HCT116 (cell line): ENCODE data around the gene GPR52. TPM values are rescaled to one million over a fixed set of nuclear protein-coding genes. Genes with fewer than 3 reads are reported as not detected.

Experiments
- ATAC-seq: fragments of 200-7000 bp; cut with Tn5 transposase; 2 replicates; pipeline ENCODE4 v1.9.1; 2020; ENCODE audit warnings: mild to moderate bottlenecking, moderate library complexity
- BruUV-seq: library from RNA; stranded (reverse); fragments of 400-500 nt; replicated peaks from 2 replicates; lab custom pipeline; 2021; lab: Mats Ljungman, UMichigan
- CTCF ChIA-PET: fragments of 300-600 bp; sonication (Branson Sonifier 250); formaldehyde crosslinking; loops from one replicate; lab custom pipeline; 2021; ENCODE audit warnings: antibody characterized with exemption; lab: Charles Lee
- POLR2A ChIA-PET: fragments of 300-600, 350-600 bp; sonication (Branson Sonifier 250); formaldehyde crosslinking; loops from one replicate; lab custom pipeline; 2021; ENCODE audit warnings: antibody characterized with exemption; lab: Charles Lee
- RAD21 ChIA-PET, 2 experiments: fragments of 300-600 bp; sonication (Branson Sonifier 250); formaldehyde crosslinking; loops; one replicate each; lab custom pipeline; 2023; ENCODE audit warnings: low total read pairs in 2 of 2; ENCODE audit not compliant: uncharacterized antibody in 2 of 2, unreplicated experiment in 2 of 2, low non-redundant PET in 1 of 2; lab: Charles Lee
- DNase-seq: peaks from one replicate; pipeline ENCODE4 v3.0.0-alpha.2; 2010; ENCODE audit warnings: low read depth, low spot score
- H2AFZ ChIP-seq: fragments of 200-600 bp; shearing (Covaris generic), sonication (generic); 2 replicates; pipeline ENCODE4 v1.6.1; 2017; ENCODE audit warnings: low read depth, mixed run types, mixed read lengths, antibody characterized with exemption, low read length; ENCODE audit not compliant: poor library complexity, severe bottlenecking
- H3K27ac ChIP-seq: 2 replicates; pipeline ENCODE4 v1.5.1; 2012; ENCODE audit warnings: low read depth, low read length
- H3K27me3 ChIP-seq: fragments of 200-600 bp; sonication (generic); 2 replicates; pipeline ENCODE4 v1.6.1; 2016; ENCODE audit warnings: mixed run types, low read length, mixed read lengths; ENCODE audit not compliant: insufficient read depth
- H3K36me3 ChIP-seq, 2 experiments: fragments of 200-500 bp in 1 of 2; fragments of 200-600 bp in 1 of 2; sonication (Bioruptor generic) in 1 of 2; sonication (generic) in 1 of 2; 2 replicates each; pipeline versions ENCODE4 v1.5.1 to v1.6.1; 2014 to 2016; ENCODE audit warnings: low read length in 2 of 2, inconsistent platforms in 1 of 2, mixed read lengths in 1 of 2, mixed run types in 1 of 2; ENCODE audit not compliant: insufficient read depth in 2 of 2, control insufficient read depth in 1 of 2
- H3K4me1 ChIP-seq, 2 experiments: fragments of 200-600 bp in 1 of 2; sonication (generic) in 1 of 2; 2 replicates each; pipeline versions ENCODE4 v1.5.1 to v1.6.1; 2012 to 2017; ENCODE audit warnings: low read length in 2 of 2, inconsistent platforms in 1 of 2, mild to moderate bottlenecking in 1 of 2, mixed read lengths in 1 of 2, mixed run types in 1 of 2, moderate library complexity in 1 of 2; ENCODE audit not compliant: insufficient read depth in 2 of 2, control insufficient read depth in 1 of 2
- H3K4me2 ChIP-seq: fragments of 200-600 bp; sonication (generic); 2 replicates; pipeline ENCODE4 v1.6.1; 2017; ENCODE audit warnings: mixed run types, low read length, mixed read lengths
- H3K4me3 ChIP-seq, 2 experiments: fragments of 200-600 bp in 1 of 2; sonication (generic) in 1 of 2; replicated peaks in 1 of 2; 2 replicates each; pipeline ENCODE4 v1.5.1; 2011 to 2016; ENCODE audit warnings: low read length in 2 of 2, control low read depth in 1 of 2, low read depth in 1 of 2, mild to moderate bottlenecking in 1 of 2, mixed read lengths in 1 of 2, mixed run types in 1 of 2
- H3K79me2 ChIP-seq: fragments of 200-600 bp; sonication (generic); 2 replicates; pipeline ENCODE4 v1.6.1; 2017; ENCODE audit warnings: mild to moderate bottlenecking, mixed run types, low read length, moderate library complexity, mixed read lengths; ENCODE audit not compliant: insufficient read depth
- H3K9ac ChIP-seq: fragments of 200-600 bp; sonication (generic); 2 replicates; pipeline ENCODE4 v1.6.1; 2016; ENCODE audit warnings: low read length, mixed read lengths
- H3K9me2 ChIP-seq: fragments of 200-600 bp; sonication (generic), shearing (Covaris generic); 2 replicates; pipeline ENCODE4 v1.6.1; 2017; ENCODE audit warnings: mixed run types, mild to moderate bottlenecking, moderate library complexity; ENCODE audit not compliant: insufficient read depth
- H3K9me3 ChIP-seq, 2 experiments: fragments of 200-500 bp in 1 of 2; fragments of 200-600 bp in 1 of 2; sonication (Bioruptor generic) in 1 of 2; sonication (generic) in 1 of 2; 2 replicates each; pipeline ENCODE4 v1.6.1; 2014 to 2017; ENCODE audit warnings: low read length in 2 of 2, mixed read lengths in 2 of 2, inconsistent platforms in 1 of 2, low read depth in 1 of 2, mild to moderate bottlenecking in 1 of 2, mixed run types in 1 of 2, moderate library complexity in 1 of 2; ENCODE audit not compliant: control insufficient read depth in 1 of 2, insufficient read depth in 1 of 2
- H4K20me1 ChIP-seq: fragments of 200-600 bp; sonication (generic), shearing (Covaris generic); 2 replicates; pipeline ENCODE4 v1.6.1; 2017; ENCODE audit warnings: mixed run types, mild to moderate bottlenecking, moderate library complexity; ENCODE audit not compliant: insufficient read depth
- ATF3 ChIP-seq: IDR thresholded peaks from 2 replicates; pipeline ENCODE4 v1.6.1; 2012
- CBX3 ChIP-seq: IDR thresholded peaks from 2 replicates; pipeline ENCODE4 v1.6.1; 2012; ENCODE audit warnings: low read depth
- CTCF ChIP-seq, 3 experiments: fragments of 200-600 bp in 1 of 3; sonication (generic) in 1 of 3; IDR thresholded peaks in 2 of 3; conservative IDR thresholded peaks in 1 of 3; 2 replicates each; pipeline ENCODE4 v1.5.1; 2012 to 2017; ENCODE audit warnings: low read depth in 2 of 3, low read length in 2 of 3, antibody characterized with exemption in 1 of 3, borderline replicate concordance in 1 of 3, control low read depth in 1 of 3, mild to moderate bottlenecking in 1 of 3, mixed read lengths in 1 of 3, mixed run types in 1 of 3, moderate library complexity in 1 of 3; ENCODE audit not compliant: insufficient read depth in 1 of 3
- EGR1 ChIP-seq: IDR thresholded peaks from 2 replicates; pipeline ENCODE4 v1.6.1; 2012; ENCODE audit warnings: low read depth
- ELF1 ChIP-seq: IDR thresholded peaks from 2 replicates; pipeline ENCODE4 v1.6.1; 2012; ENCODE audit warnings: low read depth, borderline replicate concordance
- EZH2 ChIP-seq: fragments of 200-600 bp; sonication (generic); IDR thresholded peaks from 2 replicates; pipeline ENCODE4 v1.6.1; 2017; ENCODE audit warnings: antibody characterized with exemption, mixed run types
- EZH2phosphoT487 ChIP-seq: fragments of 200-600 bp; IDR thresholded peaks from 2 replicates; pipeline ENCODE4 v1.6.1; 2018; ENCODE audit warnings: antibody characterized with exemption, borderline replicate concordance
- FOSL1 ChIP-seq: IDR thresholded peaks from 2 replicates; pipeline ENCODE4 v1.6.1; 2012; ENCODE audit warnings: low read depth
- JUND ChIP-seq: IDR thresholded peaks from 2 replicates; pipeline ENCODE4 v1.6.1; 2012
- POLR2A ChIP-seq: IDR thresholded peaks from 2 replicates; pipeline ENCODE4 v1.7.0; 2011; ENCODE audit warnings: borderline replicate concordance; ENCODE audit not compliant: insufficient read depth, insufficient read length; ENCODE audit errors: extremely low read depth
- POLR2AphosphoS5 ChIP-seq: IDR thresholded peaks from 2 replicates; pipeline ENCODE4 v1.6.1; 2011; ENCODE audit warnings: mild to moderate bottlenecking, low read depth, low read length, moderate library complexity
- REST ChIP-seq: IDR thresholded peaks from 2 replicates; pipeline ENCODE4 v1.6.1; 2012; ENCODE audit warnings: low read depth
- SIN3A ChIP-seq: IDR thresholded peaks from 2 replicates; pipeline ENCODE4 v1.6.1; 2012; ENCODE audit warnings: low read depth
- SP1 ChIP-seq: IDR thresholded peaks from 2 replicates; pipeline ENCODE4 v1.6.1; 2012; ENCODE audit warnings: low read depth
- SRF ChIP-seq: IDR thresholded peaks from 2 replicates; pipeline ENCODE4 v1.6.1; 2012; ENCODE audit warnings: low read depth
- TCF7L2 ChIP-seq: IDR thresholded peaks from 2 replicates; pipeline ENCODE4 v1.7.0; 2011; ENCODE audit warnings: borderline replicate concordance, inconsistent platforms; ENCODE audit not compliant: insufficient read depth, insufficient read length; ENCODE audit errors: extremely low read depth
- YY1 ChIP-seq: IDR thresholded peaks from 2 replicates; pipeline ENCODE4 v1.6.1; 2011; ENCODE audit warnings: low read length, low read depth, moderate library complexity, mild to moderate bottlenecking; ENCODE audit not compliant: insufficient replicate concordance; ENCODE audit errors: extremely low read depth
- ZBTB33 ChIP-seq: IDR thresholded peaks from 2 replicates; pipeline ENCODE4 v1.6.1; 2011; ENCODE audit warnings: mild to moderate bottlenecking, low read length, moderate library complexity; ENCODE audit not compliant: insufficient replicate concordance; ENCODE audit errors: extremely low read depth
- ZFX ChIP-seq: fragments of 450-650 bp; IDR thresholded peaks from 2 replicates; pipeline ENCODE4 v1.6.1; 2017
- ZNF274 ChIP-seq: fragments of 200-500 bp; sonication (Bioruptor generic); IDR thresholded peaks from 2 replicates; pipeline ENCODE4 v1.6.1; 2014; ENCODE audit warnings: mild to moderate bottlenecking, low read depth, low read length, inconsistent platforms
- intact Hi-C: fragments of 100-400 bp; cut with micrococcal nuclease; formaldehyde crosslinking; loops from 2 replicates; pipeline ENCODE4 v1.10.0; 2022
- total RNA-seq: library from RNA; stranded (reverse); gene quantifications from one replicate; pipeline ENCODE4 v1.2.1, GENCODE V29; 2021; ENCODE audit not compliant: unreplicated experiment

GPR52 gene
- total RNA-seq, 1 experiment from 2014 or later: 0.34 TPM

- Histone ChIP-seq H3K4me1 (no peaks in the 10 kb centered on the region), H3K9me3 (no peaks in the 10 kb centered on the region), H3K9me2 (0 out of 2 replicates have a peak, but pooled peaks cover 2% of the 10 kb centered on the region), H4K20me1 (no peaks in the 10 kb centered on the region), H2AFZ (no peak overlapping the region), H3K4me3 (no peak overlapping the region), H3K27ac (no peak overlapping the region), H3K36me3 (no peaks in the 10 kb centered on the region), H3K27me3 (no peaks in the 10 kb centered on the region), H3K4me2 (no peak overlapping the region), H3K9ac (no peak overlapping the region), H3K79me2 (no peaks in the 10 kb centered on the region)
- RAD21 ChIA-PET: no interaction called here
- TF ChIP-seq ZBTB33 (no peak), JUND (no peak), YY1 (no peak), POLR2AphosphoS5 (no peak), CBX3 (no peak), EGR1 (no peak), SP1 (no peak), TCF7L2 (no peak), SIN3A (no peak), EZH2 (no peak), SRF (no peak), ATF3 (no peak), ELF1 (no peak), CTCF (IDR thresholded peaks at IDR 0.05 in 2 of 3, conservative IDR thresholded peaks at IDR 0.05 in 1 of 3; ENCODE audit: borderline replicate concordance in 1 of 3, insufficient read depth in 1 of 3, low read depth in 2 of 3, low read length in 2 of 3) (no peak), REST (no peak), POLR2A (no peak), EZH2phosphoT487 (no peak), ZFX (no peak), ZNF274 (no peak), FOSL1 (no peak)
- DNase-seq (no peak), ATAC-seq (no peak)
- CTCF ChIA-PET: no interaction called here
- intact Hi-C loops: no loop called here
- POLR2A ChIA-PET: no interaction called here
- no TSS peak for BruUV-seq
Measured at GRCh38 chr1:174445351-174445750, 2.4 kb upstream of the GPR52 start.
